B cell (primary cell): Measurements from ENCODE around the gene GRP. TPM values are rescaled to one million over a fixed set of nuclear protein-coding genes. Genes with fewer than 3 reads are reported as not detected.

Source experiments
- ATAC-seq: fragments of 200-7000 bp; cut with Tn5 transposase; one replicate; pipeline ENCODE4 v1.10.0; 2021; ENCODE audit warnings: low read depth, mild to moderate bottlenecking, moderate number of reproducible peaks, moderate library complexity
- CTCF ChIA-PET: fragments of 350-600 bp; sonication (Branson Sonifier 250); formaldehyde crosslinking; loops from one replicate; lab custom pipeline; 2021; ENCODE audit warnings: antibody characterized with exemption, inconsistent platforms; lab: Charles Lee
- POLR2A ChIA-PET: fragments of 350-600 bp; sonication (Branson Sonifier 250); formaldehyde crosslinking; loops from one replicate; lab custom pipeline; 2021; ENCODE audit warnings: antibody characterized with exemption; lab: Charles Lee
- DNase-seq: peaks from one replicate; pipeline ENCODE4 v3.0.0; 2013
- H2AFZ ChIP-seq: 2 replicates; pipeline ENCODE4 v1.6.1; 2012; ENCODE audit warnings: mild to moderate bottlenecking, low read depth, low read length; ENCODE audit not compliant: insufficient read depth, poor library complexity, severe bottlenecking
- H3K27ac ChIP-seq, 2 donors: 1 replicate in 1 of 2; 2 replicates in 1 of 2; pipeline ENCODE4 v1.5.1; 2012 to 2013; ENCODE audit warnings: low read length in 2 of 2, mild to moderate bottlenecking in 2 of 2, moderate library complexity in 1 of 2
- H3K27me3 ChIP-seq, 4 experiments: fragments of 200-600 bp in 1 of 4; sonication (generic) in 1 of 4; replicated peaks in 1 of 4; 1 replicate in 2 of 4; 2 replicates in 2 of 4; pipeline versions ENCODE4 v1.6.1 to v1.7.0; 2013 to 2016; ENCODE audit warnings: low read length in 3 of 4, mild to moderate bottlenecking in 2 of 4, mixed read lengths in 1 of 4, moderate library complexity in 1 of 4; ENCODE audit not compliant: insufficient read depth in 4 of 4, control insufficient read depth in 3 of 4; ENCODE audit errors: control extremely low read depth in 1 of 4
- H3K36me3 ChIP-seq, 2 experiments: replicated peaks in 1 of 2; 1 replicate in 1 of 2; 2 replicates in 1 of 2; pipeline versions ENCODE4 v1.6.1 to v1.7.1; 2013; ENCODE audit warnings: low read length in 1 of 2; ENCODE audit not compliant: insufficient read depth in 2 of 2, control insufficient read depth in 1 of 2; ENCODE audit errors: control extremely low read depth in 1 of 2, extremely low read depth in 1 of 2
- H3K4me1 ChIP-seq, 2 donors: fragments of 200-600 bp in 1 of 2; sonication (generic) in 1 of 2; 1 replicate in 1 of 2; 2 replicates in 1 of 2; pipeline versions ENCODE4 v1.5.1 to v1.6.1; 2013 to 2017; ENCODE audit warnings: low read length in 2 of 2; ENCODE audit not compliant: control insufficient read depth in 2 of 2, insufficient read depth in 2 of 2
- H3K4me2 ChIP-seq: replicated peaks from 2 replicates; pipeline ENCODE3; 2012; ENCODE audit warnings: mild to moderate bottlenecking, low read depth, low read length; ENCODE audit not compliant: poor library complexity, severe bottlenecking
- H3K4me3 ChIP-seq, 5 experiments: fragments of 200-600 bp in 1 of 5; sonication (generic) in 1 of 5; 1 replicate in 3 of 5; 2 replicates in 2 of 5; pipeline versions ENCODE4 v1.5.1 to v1.7.0; 2011 to 2016; ENCODE audit warnings: low read length in 4 of 5, mild to moderate bottlenecking in 4 of 5, low read depth in 2 of 5, control low read depth in 1 of 5, moderate library complexity in 1 of 5; ENCODE audit not compliant: insufficient read depth in 1 of 5; ENCODE audit errors: control extremely low read depth in 1 of 5, extremely low read depth in 1 of 5
- H3K79me2 ChIP-seq: fragments of 200-600 bp; sonication (generic); one replicate; pipeline ENCODE4 v1.6.0; 2016; ENCODE audit warnings: low read length; ENCODE audit not compliant: control insufficient read depth, insufficient read depth
- H3K9ac ChIP-seq: fragments of 200-600 bp; sonication (generic); 2 replicates; pipeline ENCODE4 v1.6.1; 2017; ENCODE audit warnings: mild to moderate bottlenecking, low read length, moderate library complexity
- H3K9me3 ChIP-seq, 3 donors: one replicate each; pipeline versions ENCODE4 v1.6.1 to v1.7.1; 2013; ENCODE audit warnings: low read length in 2 of 3; ENCODE audit not compliant: control insufficient read depth in 2 of 3, insufficient read depth in 1 of 3; ENCODE audit errors: control extremely low read depth in 1 of 3
- H4K20me1 ChIP-seq: 2 replicates; pipeline ENCODE4 v1.6.0; 2012; ENCODE audit warnings: mild to moderate bottlenecking, low read length; ENCODE audit not compliant: insufficient read depth, control insufficient read depth, poor library complexity, severe bottlenecking
- H3K27ac Mint-ChIP-seq: one replicate; pipeline ENCODE4 v1.8.0; 2021; ENCODE audit warnings: mixed read lengths
- H3K27me3 Mint-ChIP-seq: one replicate; pipeline ENCODE4 v1.8.0; 2021; ENCODE audit warnings: mixed read lengths
- H3K4me1 Mint-ChIP-seq: one replicate; pipeline ENCODE4 v1.8.0; 2021; ENCODE audit warnings: mixed read lengths
- H3K4me3 Mint-ChIP-seq: one replicate; pipeline ENCODE4 v1.8.0; 2021; ENCODE audit warnings: mixed read lengths
- H3K9me3 Mint-ChIP-seq: one replicate; pipeline ENCODE4 v1.8.0; 2022; ENCODE audit warnings: mixed read lengths; ENCODE audit not compliant: insufficient read depth
- EZH2 ChIP-seq: IDR thresholded peaks from 2 replicates; pipeline ENCODE4 v1.6.1; 2012; ENCODE audit warnings: borderline replicate concordance, low read depth, mild to moderate bottlenecking, moderate library complexity, low read length; ENCODE audit not compliant: insufficient read depth, poor library complexity, severe bottlenecking
- WGBS: methylation state at CpG from one replicate; pipeline ENCODE4 v1.1.5; 2013; ENCODE audit warnings: missing lambda C conversion rate; ENCODE audit not compliant: insufficient coverage; 5-methylcytosine and 5-hydroxymethylcytosine counted together
- intact Hi-C: fragments of 100-400 bp; cut with micrococcal nuclease; formaldehyde crosslinking; loops from one replicate; pipeline ENCODE4 v1.10.0; 2022
- polyA plus RNA-seq: library from polyadenylated mRNA; depleted of rRNA; stranded (reverse); fragments of >200 nt; gene quantifications from 2 replicates; pipeline ENCODE4 v1.2.3, GENCODE V29; 2012
- total RNA-seq, 2 donors: library from RNA; stranded (reverse); fragments of 120-200 nt in 1 of 2; gene quantifications; 1 replicate in 1 of 2; 2 replicates in 1 of 2; pipeline versions ENCODE4 v1.2.3 to v1.2.4, GENCODE V29; 2013 to 2022
- TF ChIP-seq, protein P1 (sequence below): fragments of 200-600 bp; IDR thresholded peaks from one replicate; pipeline ENCODE4 v1.8.0; 2022; ENCODE audit warnings: antibody characterized with exemption, mild to moderate bottlenecking

The GRP gene
- total and polyA plus RNA-seq, 2 donors (not counting 1 experiment from before 2014, with no cell fraction given), result not detected

DNA sequence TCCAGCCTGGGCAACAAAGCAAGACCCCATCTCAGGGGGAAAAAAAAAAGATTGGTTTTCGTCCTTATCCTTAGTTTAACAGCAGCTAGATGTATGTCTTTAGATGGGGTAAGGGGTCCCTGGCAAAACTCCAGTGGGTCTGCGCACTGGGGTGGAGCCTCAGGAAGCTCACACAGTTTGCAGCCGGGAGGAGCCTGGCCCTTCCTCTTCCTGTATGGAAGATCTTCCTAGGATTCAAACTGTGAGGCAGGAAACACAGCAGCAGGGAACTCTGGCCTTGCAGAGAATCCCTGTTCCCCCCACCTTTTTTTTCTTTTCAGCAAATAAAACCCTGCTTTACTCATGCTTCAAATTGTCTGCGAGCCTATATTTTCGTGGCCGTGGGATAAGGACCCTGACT, 12.5 kb upstream of the GRP start:
- no peak for ATAC-seq
- POLR2A ChIA-PET, result no interaction called here

DNA sequence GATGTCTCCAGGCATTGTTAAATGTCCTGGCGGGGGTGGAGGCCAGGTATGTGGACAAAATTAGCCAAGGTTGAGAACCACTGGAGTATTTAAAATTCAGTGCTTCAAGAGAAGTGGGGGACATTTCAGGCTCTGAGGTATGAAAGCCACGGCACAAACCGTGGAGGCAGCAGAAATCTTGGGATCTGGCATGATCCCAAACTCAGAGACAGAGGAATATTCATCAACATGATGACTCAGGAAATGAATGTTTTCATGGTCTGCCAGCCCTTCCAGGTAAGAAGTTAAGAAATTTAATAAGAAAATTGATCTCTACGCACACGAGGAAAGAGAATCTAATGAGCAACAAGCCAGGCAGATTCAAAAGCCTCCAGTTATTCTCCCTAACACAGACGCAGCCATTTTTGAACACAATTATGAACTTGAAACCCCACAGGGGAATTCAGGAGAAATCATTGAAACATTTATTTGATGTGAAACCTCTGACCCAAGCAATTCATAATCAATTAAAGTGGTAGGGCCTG, 11.3 kb upstream of the GRP start:
- H3K36me3 ChIP-seq, result no peaks in the 10 kb centered on the region
- no peak overlapping the region for H3K4me3 ChIP-seq
- no peak overlapping the region for H2AFZ ChIP-seq
- H3K27me3 Mint-ChIP-seq, result peaks cover 10% of the 10 kb centered on the region
- no peak overlapping the region for H3K9ac ChIP-seq
- no peaks in the 10 kb centered on the region for H3K9me3 ChIP-seq
- ChIA-PET POLR2A (no interaction called here), CTCF (no interaction called here)
- H3K4me2 ChIP-seq, result no peak overlapping the region
- H4K20me1 ChIP-seq, result no peaks in the 10 kb centered on the region
- H3K4me1 Mint-ChIP-seq, result no peaks in the 10 kb centered on the region
- no peak for DNase-seq
- TF ChIP-seq, protein P1, sequence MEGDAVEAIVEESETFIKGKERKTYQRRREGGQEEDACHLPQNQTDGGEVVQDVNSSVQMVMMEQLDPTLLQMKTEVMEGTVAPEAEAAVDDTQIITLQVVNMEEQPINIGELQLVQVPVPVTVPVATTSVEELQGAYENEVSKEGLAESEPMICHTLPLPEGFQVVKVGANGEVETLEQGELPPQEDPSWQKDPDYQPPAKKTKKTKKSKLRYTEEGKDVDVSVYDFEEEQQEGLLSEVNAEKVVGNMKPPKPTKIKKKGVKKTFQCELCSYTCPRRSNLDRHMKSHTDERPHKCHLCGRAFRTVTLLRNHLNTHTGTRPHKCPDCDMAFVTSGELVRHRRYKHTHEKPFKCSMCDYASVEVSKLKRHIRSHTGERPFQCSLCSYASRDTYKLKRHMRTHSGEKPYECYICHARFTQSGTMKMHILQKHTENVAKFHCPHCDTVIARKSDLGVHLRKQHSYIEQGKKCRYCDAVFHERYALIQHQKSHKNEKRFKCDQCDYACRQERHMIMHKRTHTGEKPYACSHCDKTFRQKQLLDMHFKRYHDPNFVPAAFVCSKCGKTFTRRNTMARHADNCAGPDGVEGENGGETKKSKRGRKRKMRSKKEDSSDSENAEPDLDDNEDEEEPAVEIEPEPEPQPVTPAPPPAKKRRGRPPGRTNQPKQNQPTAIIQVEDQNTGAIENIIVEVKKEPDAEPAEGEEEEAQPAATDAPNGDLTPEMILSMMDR, result no peak
- no peak for TF ChIP-seq EZH2
- H3K79me2 ChIP-seq, result no peaks in the 10 kb centered on the region
- H3K9me3 Mint-ChIP-seq, result no peaks in the 10 kb centered on the region
- no peak overlapping the region for H3K27ac Mint-ChIP-seq
- intact Hi-C loops, result no loop called here
- 90% methylated on average over 3 of the region's 6 CpGs for WGBS
- no peak overlapping the region for H3K27ac ChIP-seq
- H3K27me3 ChIP-seq, result peaks cover 0 to 14% (median 3%) of the 10 kb centered on the region in 4 experiments
- no peak for ATAC-seq
- H3K4me1 ChIP-seq, result no peaks in the 10 kb centered on the region
- no peak overlapping the region for H3K4me3 Mint-ChIP-seq

More for the DNA sequence above, 12.5 kb upstream of the GRP start:
- Histone ChIP-seq H4K20me1 (no peaks in the 10 kb centered on the region), H3K4me1 (no peaks in the 10 kb centered on the region), H3K9me3 (no peaks in the 10 kb centered on the region), H2AFZ (no peak overlapping the region), H3K4me3 (no peak overlapping the region), H3K27ac (no peak overlapping the region), H3K9ac (no peak overlapping the region), H3K4me2 (no peak overlapping the region), H3K27me3 (peaks cover 0 to 19% (median 3%) of the 10 kb centered on the region in 4 experiments), H3K79me2 (no peaks in the 10 kb centered on the region), H3K36me3 (no peaks in the 10 kb centered on the region)
- Mint-ChIP-seq H3K4me3 (no peak overlapping the region), H3K4me1 (no peaks in the 10 kb centered on the region), H3K27me3 (peaks cover 18% of the 10 kb centered on the region), H3K27ac (no peak overlapping the region), H3K9me3 (no peaks in the 10 kb centered on the region)
- 83% methylated on average over 6 of the region's 6 CpGs for WGBS
- CTCF ChIA-PET, result no interaction called here
- intact Hi-C loops, result no loop called here
- no peak for DNase-seq
- TF ChIP-seq, protein P1, result no peak
- TF ChIP-seq EZH2, result no peak
